Endodermal cell (in vitro differentiated cells): ENCODE measurements around the gene ST8SIA2. TPM values are rescaled to one million over a fixed set of nuclear protein-coding genes. Genes with fewer than 3 reads are reported as not detected.

ENCODE experiments used
- DNase-seq: peaks from one replicate; pipeline ENCODE4 v3.0.0-alpha.2; 2017
- H3K27ac ChIP-seq: 2 replicates; pipeline ENCODE4 v1.5.1; 2013; ENCODE audit warnings: mild to moderate bottlenecking, low read depth, low read length, moderate library complexity
- H3K27me3 ChIP-seq: 2 replicates; pipeline ENCODE4 v1.6.1; 2013; ENCODE audit warnings: mild to moderate bottlenecking, low read length, moderate library complexity; ENCODE audit not compliant: insufficient read depth, control insufficient read depth, poor library complexity, severe bottlenecking
- H3K36me3 ChIP-seq: 2 replicates; pipeline ENCODE4 v1.7.0; 2013; ENCODE audit warnings: mild to moderate bottlenecking, low read length, moderate library complexity; ENCODE audit not compliant: control insufficient read depth, insufficient read depth
- H3K4me1 ChIP-seq: one replicate; pipeline ENCODE4 v1.7.0; 2013; ENCODE audit warnings: low read length; ENCODE audit not compliant: control insufficient read depth, insufficient read depth
- H3K4me3 ChIP-seq: 2 replicates; pipeline ENCODE4 v1.5.1; 2013; ENCODE audit warnings: mild to moderate bottlenecking, low read length, moderate library complexity
- H3K9ac ChIP-seq: 2 replicates; pipeline ENCODE4 v1.6.1; 2013; ENCODE audit warnings: mild to moderate bottlenecking, low read length, moderate library complexity; ENCODE audit not compliant: poor library complexity, severe bottlenecking; ENCODE audit errors: extremely low read depth
- H3K9me3 ChIP-seq: 2 replicates; pipeline ENCODE4 v1.6.1; 2013; ENCODE audit warnings: mild to moderate bottlenecking, low read length, moderate library complexity; ENCODE audit not compliant: control insufficient read depth
- H3K27ac Mint-ChIP-seq: 2 replicates; pipeline ENCODE4 v1.8.0; 2020; ENCODE audit warnings: mixed read lengths
- H3K27me3 Mint-ChIP-seq: 2 replicates; pipeline ENCODE4 v1.8.0; 2021; ENCODE audit warnings: mild to moderate bottlenecking, mixed read lengths; ENCODE audit not compliant: insufficient read depth
- H3K36me3 Mint-ChIP-seq: 2 replicates; pipeline ENCODE4 v1.8.0; 2020; ENCODE audit warnings: low read depth, mixed read lengths
- H3K4me1 Mint-ChIP-seq: 2 replicates; pipeline ENCODE4 v1.8.0; 2020; ENCODE audit warnings: mixed read lengths
- H3K4me3 Mint-ChIP-seq: 2 replicates; pipeline ENCODE4 v1.8.0; 2020; ENCODE audit warnings: mild to moderate bottlenecking, moderate library complexity, mixed read lengths
- H3K9me3 Mint-ChIP-seq: 2 replicates; pipeline ENCODE4 v1.8.0; 2020; ENCODE audit warnings: mild to moderate bottlenecking, mixed read lengths
- WGBS, 2 experiments: methylation state at CpG; one replicate each; pipeline versions ENCODE4 v1.1.5 to v1.1.7; 2013; ENCODE audit warnings: missing lambda C conversion rate in 2 of 2, mixed read lengths in 1 of 2; ENCODE audit not compliant: insufficient coverage in 1 of 2, insufficient read length in 1 of 2; 5-methylcytosine and 5-hydroxymethylcytosine counted together
- total RNA-seq, 2 donors: library from RNA; stranded (reverse); fragmentation: NEBNext Ultra II Directional in 1 of 2; extraction: Animal tissue kit (Norgen Biotek cat#: 25700) in 1 of 2; gene quantifications; 2 replicates in 1 of 2; 3 replicates in 1 of 2; pipeline ENCODE4 v1.2.1, GENCODE V29; 2021
- TF ChIP-seq, protein P1 (sequence below): fragments of 200-600 bp; sonication (generic); conservative IDR thresholded peaks from 2 replicates; pipeline ENCODE4 v1.5.0; 2021; ENCODE audit warnings: antibody characterized with exemption, mild to moderate bottlenecking

The ST8SIA2 gene
- total RNA-seq, 2 donors from 2014 or later: 8.1 to 8.9 TPM

GRCh38 chr15:92466834-92467233 lies 73.2 kb downstream of the ST8SIA2 start:
- H3K27me3 ChIP-seq: no peaks in the 10 kb centered on the region
- peaks cover 10% of the 10 kb centered on the region for H3K36me3 ChIP-seq
- H3K27ac ChIP-seq: no peak overlapping the region
- Mint-ChIP-seq H3K9me3 (no peaks in the 10 kb centered on the region), H3K27ac (no peak overlapping the region), H3K27me3 (peaks cover 4% of the 10 kb centered on the region), H3K4me1 (peaks cover 16% of the 10 kb centered on the region), H3K4me3 (no peak overlapping the region), H3K36me3 (peaks cover 5% of the 10 kb centered on the region)
- no peak overlapping the region for H3K4me3 ChIP-seq
- H3K9ac ChIP-seq: no peak overlapping the region
- H3K9me3 ChIP-seq: no peaks in the 10 kb centered on the region
- WGBS, 2 experiments: 93 to 97% methylated on average over 6 to 8 of the region's 8 CpGs
- DNase-seq: peak; percentile 29
- no peaks in the 10 kb centered on the region for H3K4me1 ChIP-seq
- TF ChIP-seq, protein P1, sequence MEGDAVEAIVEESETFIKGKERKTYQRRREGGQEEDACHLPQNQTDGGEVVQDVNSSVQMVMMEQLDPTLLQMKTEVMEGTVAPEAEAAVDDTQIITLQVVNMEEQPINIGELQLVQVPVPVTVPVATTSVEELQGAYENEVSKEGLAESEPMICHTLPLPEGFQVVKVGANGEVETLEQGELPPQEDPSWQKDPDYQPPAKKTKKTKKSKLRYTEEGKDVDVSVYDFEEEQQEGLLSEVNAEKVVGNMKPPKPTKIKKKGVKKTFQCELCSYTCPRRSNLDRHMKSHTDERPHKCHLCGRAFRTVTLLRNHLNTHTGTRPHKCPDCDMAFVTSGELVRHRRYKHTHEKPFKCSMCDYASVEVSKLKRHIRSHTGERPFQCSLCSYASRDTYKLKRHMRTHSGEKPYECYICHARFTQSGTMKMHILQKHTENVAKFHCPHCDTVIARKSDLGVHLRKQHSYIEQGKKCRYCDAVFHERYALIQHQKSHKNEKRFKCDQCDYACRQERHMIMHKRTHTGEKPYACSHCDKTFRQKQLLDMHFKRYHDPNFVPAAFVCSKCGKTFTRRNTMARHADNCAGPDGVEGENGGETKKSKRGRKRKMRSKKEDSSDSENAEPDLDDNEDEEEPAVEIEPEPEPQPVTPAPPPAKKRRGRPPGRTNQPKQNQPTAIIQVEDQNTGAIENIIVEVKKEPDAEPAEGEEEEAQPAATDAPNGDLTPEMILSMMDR: no peak

DNA sequence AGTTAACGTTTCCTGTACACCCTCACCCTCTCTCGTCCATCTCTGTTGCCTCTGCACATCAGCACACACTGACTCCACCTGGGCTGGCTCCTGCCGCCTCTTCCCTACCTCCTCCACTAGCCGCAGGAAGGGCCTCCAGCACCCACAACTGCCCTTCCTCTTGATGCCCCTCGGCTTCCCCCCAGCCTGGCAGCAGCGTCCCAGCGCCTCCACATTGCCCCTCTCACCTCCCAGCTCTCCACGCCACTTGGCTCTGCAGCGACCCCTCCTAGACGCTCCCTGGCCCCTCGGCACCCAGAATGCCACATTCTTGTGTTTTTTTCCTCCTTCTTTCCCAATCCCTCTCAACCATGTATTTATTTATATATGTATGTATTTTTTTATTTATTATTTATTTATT lies 73.6 kb downstream of the ST8SIA2 start:
- Mint-ChIP-seq H3K9me3 (no peaks in the 10 kb centered on the region), H3K36me3 (peaks cover 5% of the 10 kb centered on the region), H3K4me1 (peaks cover 16% of the 10 kb centered on the region), H3K27me3 (peaks cover 4% of the 10 kb centered on the region), H3K4me3 (no peak overlapping the region), H3K27ac (no peak overlapping the region)
- TF ChIP-seq, protein P1: no peak
- H3K27ac ChIP-seq: no peak overlapping the region
- H3K36me3 ChIP-seq: peaks cover 10% of the 10 kb centered on the region
- no peak overlapping the region for H3K4me3 ChIP-seq
- no peaks in the 10 kb centered on the region for H3K9me3 ChIP-seq
- no peaks in the 10 kb centered on the region for H3K4me1 ChIP-seq
- no peak overlapping the region for H3K9ac ChIP-seq
- 93 to 100% methylated on average over 3 to 11 of the region's 11 CpGs for WGBS, 2 experiments
- peak; percentile 18 for DNase-seq
- H3K27me3 ChIP-seq: no peaks in the 10 kb centered on the region

- H3K4me1 ChIP-seq: no peaks in the 10 kb centered on the region
- no peaks in the 10 kb centered on the region for H3K9me3 ChIP-seq
- H3K27ac ChIP-seq: peak overlapping the region; percentile 67
- H3K4me3 ChIP-seq: no peak overlapping the region
- H3K27me3 Mint-ChIP-seq: peaks cover 4% of the 10 kb centered on the region
- no peaks in the 10 kb centered on the region for H3K9me3 Mint-ChIP-seq
- H3K9ac ChIP-seq: no peak overlapping the region
- peaks cover 19% of the 10 kb centered on the region for H3K4me1 Mint-ChIP-seq
- H3K36me3 ChIP-seq: peaks cover 10% of the 10 kb centered on the region
- no peak overlapping the region for H3K27ac Mint-ChIP-seq
- 69 to 84% methylated on average over 3 of the region's 3 CpGs for WGBS, 2 experiments
- TF ChIP-seq, protein P1: no peak
- no peak overlapping the region for H3K4me3 Mint-ChIP-seq
- no peaks in the 10 kb centered on the region for H3K27me3 ChIP-seq
- DNase-seq: no peak
- H3K36me3 Mint-ChIP-seq: peaks cover 5% of the 10 kb centered on the region
Measured at GRCh38 chr15:92468991-92469390, 75.3 kb downstream of the ST8SIA2 start.
